CD4-positive, alpha-beta T cell treated with Interleukin-12 subunit alpha and Interleukin-12 subunit beta, for 1 hour (primary cell): ENCODE data around the gene ACER1.
"Not testable (repeated sequence)": the region's sequence is repeated elsewhere in the genome, so short reads cannot be mapped to it uniquely, and the experiment has no call there.

Source experiments
- DNase-seq: peaks from one replicate; pipeline ENCODE4 v3.0.0-alpha.2; 2020

The ACER1 gene

DNA sequence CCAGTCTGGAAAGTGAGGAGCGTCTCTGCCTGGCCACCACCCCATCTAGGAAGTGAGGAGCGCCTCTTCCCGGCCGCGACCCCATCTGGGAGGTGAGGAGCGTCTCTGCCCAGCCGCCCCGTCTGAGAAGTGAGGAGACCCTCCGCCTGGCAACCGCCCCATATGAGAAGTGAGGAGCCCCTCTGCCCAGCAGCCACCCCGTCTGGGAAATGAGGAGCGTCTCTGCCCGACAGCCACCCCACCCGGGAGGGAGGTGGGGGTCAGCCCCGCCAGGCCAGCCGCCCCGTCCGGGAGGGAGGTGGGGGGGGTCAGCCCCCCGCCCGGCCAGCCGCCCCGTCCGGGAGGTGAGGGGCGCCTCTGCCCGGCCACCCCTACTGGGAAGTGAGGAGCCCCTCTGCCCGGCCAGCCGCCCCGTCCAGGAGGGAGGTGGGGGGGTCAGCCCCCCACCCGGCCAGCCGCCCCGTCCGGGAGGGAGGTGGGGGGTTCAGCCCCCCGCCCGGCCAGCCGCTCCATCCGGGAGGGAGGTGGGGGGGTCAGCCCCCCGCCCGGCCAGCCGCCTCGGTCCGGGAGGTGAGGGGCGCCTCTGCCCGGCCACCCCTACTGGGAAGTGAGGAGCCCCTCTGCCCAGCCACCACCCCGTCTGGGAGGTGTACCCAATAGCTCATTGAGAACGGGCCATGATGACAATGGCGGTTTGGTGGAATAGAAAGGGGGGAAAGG, 22.1 kb upstream of the ACER1 start:
- not testable (repeated sequence) for DNase-seq

GRCh38 chr19:6354098-6354674, 20.8 kb upstream of the ACER1 start:
- no peak for DNase-seq

DNA sequence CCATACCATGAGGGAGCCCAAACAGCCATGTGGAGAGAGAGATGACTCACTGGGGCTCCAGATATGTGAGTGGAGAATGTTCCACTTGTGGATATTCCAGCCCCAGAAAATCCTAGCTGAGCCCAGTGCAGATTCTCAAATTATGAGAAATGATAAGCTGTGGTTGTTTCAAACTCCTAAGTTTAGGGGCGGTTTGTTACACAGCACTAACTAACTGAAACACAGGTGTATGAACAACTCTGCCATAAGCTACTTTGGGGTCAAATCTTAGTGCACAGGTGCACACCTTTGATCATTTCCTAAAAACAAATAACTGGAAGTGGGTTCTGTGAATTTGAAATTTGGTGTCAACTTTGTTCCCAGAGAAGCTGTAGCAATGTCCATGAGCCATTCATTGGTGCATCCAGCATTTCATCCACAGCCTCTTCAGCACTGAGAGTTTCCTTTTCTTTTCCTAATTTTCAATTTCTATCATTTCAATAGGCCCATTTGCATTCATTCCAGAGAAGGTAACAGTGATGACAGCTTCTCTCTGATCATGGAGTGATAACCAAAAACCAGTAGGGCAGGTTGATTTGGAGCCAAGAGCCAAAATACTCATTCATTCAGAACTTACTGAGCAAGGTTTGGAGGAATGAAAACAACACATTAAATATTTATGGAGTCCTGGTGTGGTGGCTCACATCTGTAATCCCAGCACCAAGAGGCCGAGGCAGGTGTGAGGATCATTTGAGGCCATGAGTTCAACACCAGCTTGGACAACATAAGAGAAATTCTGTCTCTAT, 19.2 kb upstream of the ACER1 start:
- no peak for DNase-seq

DNA sequence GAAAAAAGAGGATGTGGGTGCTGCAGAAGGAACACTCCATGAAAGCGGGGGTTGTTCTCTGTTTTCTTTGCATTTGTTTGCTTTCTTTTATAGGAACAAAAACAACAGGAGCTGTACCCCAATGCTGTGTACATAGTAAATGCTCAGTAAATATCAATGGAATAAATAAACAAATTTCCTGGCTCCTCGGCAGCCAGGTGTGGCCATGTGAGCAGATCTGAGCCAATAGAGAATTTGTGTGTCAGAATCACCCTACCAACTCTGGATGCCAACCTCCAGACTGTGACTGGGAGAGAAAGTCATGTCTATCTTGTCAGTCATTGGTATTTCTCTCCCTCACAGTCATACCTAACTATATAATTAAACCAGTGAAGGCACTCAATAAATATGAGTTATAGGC, 17.3 kb upstream of the ACER1 start:
- DNase-seq = no peak

- not testable (repeated sequence) for DNase-seq
Observed at GRCh38 chr19:6349271-6349670, 15.9 kb upstream of the ACER1 start.

DNA sequence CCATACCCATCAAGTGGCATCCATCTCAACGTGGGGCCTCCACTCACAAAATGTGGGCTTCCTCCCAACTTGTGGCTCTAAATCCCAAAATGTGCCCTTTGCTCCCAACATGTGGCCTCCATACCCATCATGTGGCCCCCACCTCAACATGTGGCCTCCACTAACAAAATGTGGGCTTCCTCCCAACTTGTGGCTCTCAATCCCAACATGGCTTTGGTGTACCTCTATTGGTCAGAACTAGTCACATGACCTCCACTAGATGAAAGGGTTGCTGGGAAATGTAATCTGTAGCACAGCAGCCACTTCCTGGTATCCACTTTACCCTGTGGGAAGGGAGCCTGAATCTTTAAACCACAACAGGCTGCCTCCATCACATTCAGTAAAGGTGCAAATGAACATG, 10.1 kb upstream of the ACER1 start:
- DNase-seq = no peak

GRCh38 chr19:6340493-6341201, 7.2 kb upstream of the ACER1 start:
- no peak for DNase-seq

DNA sequence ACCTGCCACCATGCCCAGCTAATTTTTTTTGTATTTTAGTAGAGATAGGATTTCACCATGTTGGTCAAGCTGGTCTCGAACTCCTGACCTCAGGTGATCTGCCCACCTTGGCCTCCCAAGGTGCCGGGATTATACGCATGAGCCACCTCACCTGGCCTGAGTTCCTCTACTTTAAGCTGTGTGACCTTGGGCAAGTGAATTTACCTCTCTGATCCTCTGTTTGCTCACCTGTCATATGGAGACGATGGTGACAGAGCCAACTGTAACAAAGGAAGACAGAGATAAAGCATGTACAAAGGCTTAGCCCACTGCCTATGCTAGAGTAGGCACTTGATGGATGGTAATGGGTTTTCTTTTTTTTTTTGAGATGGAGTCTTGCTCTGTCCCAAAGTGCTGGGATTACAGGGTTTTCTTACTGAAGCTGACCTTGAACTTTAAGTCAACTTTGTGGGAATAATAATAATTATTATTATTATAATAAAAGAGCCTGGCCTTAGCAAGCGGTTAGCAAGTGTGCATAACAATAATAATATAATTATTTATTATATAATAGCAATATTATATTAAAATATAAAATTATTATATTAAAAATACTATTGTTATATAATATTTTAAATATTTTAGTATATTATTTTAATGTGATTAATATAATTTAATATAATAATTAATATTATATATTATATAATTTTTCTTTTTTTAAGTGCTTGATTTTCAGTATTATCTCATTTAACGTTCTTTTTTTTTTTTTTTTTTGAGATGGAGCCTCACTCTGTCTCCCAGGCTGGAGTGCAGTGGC, 1.3 kb upstream of the ACER1 start:
- DNase-seq = no peak

- no peak for DNase-seq
Observed at GRCh38 chr19:6326815-6327214, 6.6 kb downstream of the ACER1 start.

DNA sequence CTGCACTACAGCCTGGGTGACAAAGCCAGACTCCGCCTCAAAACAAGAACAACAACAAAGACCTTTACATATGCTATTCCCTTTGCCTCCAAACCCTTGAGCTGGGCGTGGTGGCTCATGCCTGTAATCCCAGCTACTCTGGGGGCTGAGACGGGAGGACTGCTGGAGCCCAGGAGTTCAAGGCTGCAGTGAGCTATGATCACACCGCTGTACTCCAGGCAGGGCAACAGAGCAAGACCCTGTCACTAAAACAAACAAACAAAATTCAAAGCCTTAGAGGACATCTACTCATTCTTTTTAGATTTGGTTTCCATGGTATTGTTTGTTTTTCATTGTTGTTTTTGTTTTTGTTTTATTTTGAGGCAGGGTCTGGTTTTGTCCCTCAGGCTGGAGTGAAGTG, 7.8 kb downstream of the ACER1 start:
- DNase-seq = no peak

GRCh38 chr19:6324757-6325156, 8.7 kb downstream of the ACER1 start:
- no peak for DNase-seq

- no peak for DNase-seq
Observed at GRCh38 chr19:6322284-6322683, 11.1 kb downstream of the ACER1 start.

DNA sequence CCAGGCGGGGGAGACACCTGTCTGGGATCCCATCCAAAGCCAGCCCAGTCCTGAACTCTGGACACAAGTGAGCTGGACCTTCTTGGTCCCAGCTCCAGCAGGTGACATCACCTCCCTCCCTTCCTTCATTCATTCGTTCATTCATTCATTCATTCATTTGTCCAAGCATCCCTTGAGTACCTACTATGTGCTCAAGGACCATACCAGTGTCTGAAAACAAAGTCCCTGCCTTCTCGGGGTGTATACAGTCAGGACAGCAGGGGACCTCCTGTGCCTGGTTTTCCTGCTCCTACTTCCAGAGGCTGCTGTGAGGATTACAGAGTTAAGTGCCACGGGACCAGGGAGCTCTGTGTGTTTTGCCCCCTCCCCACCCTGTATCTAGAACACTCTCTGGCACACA, 14.0 kb downstream of the ACER1 start:
- no peak for DNase-seq

DNA sequence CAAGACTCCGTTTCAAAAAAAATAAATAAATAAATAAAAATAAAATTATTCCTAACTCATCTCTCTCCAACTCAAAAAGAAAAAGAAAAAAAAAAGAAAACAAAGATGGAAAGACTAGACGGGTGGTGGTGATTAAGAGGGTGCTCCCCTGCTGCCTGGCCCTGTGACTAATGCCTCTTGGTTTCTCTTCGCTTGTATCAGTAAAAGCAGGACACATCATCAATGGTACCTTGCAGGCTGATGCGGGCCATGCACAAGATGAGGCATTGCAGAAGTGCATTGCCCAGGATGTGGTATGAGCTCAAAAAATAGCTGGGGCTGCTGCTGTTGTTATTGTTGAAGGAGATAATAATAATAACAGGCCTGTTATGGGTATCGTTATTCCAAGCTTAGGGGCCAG, 14.6 kb downstream of the ACER1 start:
- DNase-seq = no peak

DNA sequence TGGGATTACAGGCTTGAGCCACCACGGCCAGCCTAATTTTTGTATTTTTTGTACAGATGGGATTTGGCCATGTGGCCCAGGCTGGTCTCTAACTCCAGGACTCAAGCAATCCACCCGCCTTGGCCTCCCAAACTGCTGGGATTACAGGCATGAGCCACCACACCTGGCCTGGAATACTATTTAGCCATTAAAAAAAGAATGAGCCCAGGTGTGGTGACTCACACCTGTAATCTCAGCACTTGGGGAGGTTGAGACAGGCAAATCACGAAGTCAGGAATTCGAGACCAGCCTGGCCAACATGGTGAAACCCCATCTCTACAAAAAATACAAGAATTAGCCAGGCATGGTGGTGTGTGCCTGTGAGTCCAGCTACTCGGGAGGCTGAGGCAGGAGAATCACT, 17.8 kb downstream of the ACER1 start:
- not testable (repeated sequence) for DNase-seq

GRCh38 chr19:6313398-6313969, 19.9 kb downstream of the ACER1 start:
- DNase-seq = no peak

DNA sequence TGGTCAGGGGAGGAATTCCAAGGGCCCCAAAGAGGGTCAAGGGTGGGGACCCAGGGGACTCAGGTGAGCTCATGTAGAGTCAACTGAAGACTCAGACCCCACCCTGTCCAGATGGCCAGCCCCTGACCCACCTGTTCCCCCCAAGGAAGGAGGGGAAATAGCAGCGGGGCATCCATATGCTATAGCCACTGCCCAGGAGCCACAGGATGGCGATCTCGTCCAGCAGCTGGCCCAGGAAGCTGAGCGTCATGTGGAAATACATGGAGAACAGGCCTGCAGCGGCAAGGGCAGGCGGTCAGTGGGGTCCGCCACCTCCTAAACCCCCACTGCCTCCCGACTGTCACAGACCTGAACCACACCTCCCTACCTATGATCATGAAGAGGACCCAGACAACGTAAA, 21.4 kb downstream of the ACER1 start:
- DNase-seq = no peak

- DNase-seq = no peak
Observed at GRCh38 chr19:6298413-6298812, 35.0 kb downstream of the ACER1 start.

GRCh38 chr19:6297202-6297601, 36.2 kb downstream of the ACER1 start:
- DNase-seq = no peak

DNA sequence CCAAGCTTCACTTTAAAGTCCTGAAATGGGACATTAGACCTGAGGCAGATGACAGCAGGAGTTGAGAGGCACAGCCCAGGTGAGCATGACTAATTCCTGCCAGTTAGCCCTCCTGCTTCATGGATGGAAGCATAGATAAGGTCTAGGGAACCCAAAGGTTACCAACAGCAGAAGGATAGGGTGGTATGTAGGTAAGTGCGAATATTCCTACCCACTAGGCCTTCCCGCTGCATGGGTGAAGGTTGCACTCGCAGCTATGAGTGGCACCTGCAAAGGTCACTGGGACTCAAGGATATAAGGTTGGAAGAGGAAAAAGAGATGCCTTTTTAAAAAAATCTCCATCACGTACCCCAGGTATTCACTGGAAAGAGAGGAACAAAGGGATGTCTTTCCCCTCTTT, 41.4 kb downstream of the ACER1 start:
- no peak for DNase-seq

GRCh38 chr19:6288737-6289136, 44.7 kb downstream of the ACER1 start:
- DNase-seq = no peak

DNA sequence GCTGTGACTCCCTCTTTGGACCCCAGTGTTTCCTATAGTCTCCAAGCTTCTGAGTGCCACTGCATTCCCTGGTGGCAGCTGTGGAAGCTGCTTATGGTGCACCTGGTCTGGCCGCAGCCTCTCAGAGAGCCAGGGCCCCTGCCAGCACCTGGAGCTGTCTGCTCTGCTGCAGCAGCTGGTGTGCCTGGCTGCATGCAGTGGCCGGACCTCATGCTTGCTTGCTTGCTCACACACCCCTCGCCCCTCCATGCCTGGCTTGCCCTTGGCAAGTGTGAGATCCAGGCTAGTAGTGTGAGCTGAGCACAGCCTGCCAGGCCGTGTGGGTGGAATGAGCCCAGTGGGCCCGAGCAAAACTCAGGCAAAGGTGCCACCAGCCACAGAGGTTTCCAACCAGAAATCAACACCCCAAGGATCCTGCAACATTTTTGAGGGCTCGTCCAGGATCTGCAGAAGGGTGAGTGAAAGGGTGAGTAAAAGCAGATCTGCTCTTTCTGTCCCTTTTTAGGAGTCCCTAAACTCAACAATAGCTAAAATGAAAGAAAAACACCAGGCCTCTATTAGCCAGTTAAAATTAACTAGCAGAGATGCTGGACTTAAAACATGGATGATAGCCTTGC, 46.0 kb downstream of the ACER1 start:
- DNase-seq = no peak
